Measurements from ENCODE around the gene NTM.
"Not testable (repeated sequence)": the region's sequence is repeated elsewhere in the genome, so short reads cannot be mapped to it uniquely, and the experiment has no call there.

Gene NTM

DNA sequence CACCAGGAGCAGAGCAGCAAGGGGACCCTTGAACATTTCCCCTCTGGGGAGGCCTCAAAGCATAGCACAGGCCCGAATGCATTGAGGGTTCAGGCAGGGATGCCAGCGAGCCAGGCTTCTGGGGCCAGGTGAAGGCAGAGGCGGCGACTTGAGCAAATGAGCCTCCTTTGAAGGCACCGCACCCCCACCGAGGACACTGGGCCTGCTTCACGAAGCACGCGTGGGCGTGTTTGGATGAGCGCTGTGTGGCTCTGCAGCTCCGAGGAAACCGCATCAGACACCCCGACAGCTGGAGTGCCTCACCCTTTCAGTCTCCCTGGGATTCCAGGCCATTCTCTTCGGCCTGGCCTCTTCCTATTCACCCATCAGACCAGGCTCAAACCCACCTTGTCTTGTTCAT, 301.8 kb downstream of the NTM start:
- H3K9me3 Mint-ChIP-seq, result no peaks in the 10 kb centered on the region
- no peaks in the 10 kb centered on the region for H3K4me1 Mint-ChIP-seq (ENCODE audit: low read depth)
- no peaks in the 10 kb centered on the region for H3K27me3 Mint-ChIP-seq
- no peaks in the 10 kb centered on the region for H3K36me3 Mint-ChIP-seq (ENCODE audit: low read depth)
- H3K4me3 Mint-ChIP-seq, result no peak overlapping the region
- H3K27ac Mint-ChIP-seq, result no peak overlapping the region

DNA sequence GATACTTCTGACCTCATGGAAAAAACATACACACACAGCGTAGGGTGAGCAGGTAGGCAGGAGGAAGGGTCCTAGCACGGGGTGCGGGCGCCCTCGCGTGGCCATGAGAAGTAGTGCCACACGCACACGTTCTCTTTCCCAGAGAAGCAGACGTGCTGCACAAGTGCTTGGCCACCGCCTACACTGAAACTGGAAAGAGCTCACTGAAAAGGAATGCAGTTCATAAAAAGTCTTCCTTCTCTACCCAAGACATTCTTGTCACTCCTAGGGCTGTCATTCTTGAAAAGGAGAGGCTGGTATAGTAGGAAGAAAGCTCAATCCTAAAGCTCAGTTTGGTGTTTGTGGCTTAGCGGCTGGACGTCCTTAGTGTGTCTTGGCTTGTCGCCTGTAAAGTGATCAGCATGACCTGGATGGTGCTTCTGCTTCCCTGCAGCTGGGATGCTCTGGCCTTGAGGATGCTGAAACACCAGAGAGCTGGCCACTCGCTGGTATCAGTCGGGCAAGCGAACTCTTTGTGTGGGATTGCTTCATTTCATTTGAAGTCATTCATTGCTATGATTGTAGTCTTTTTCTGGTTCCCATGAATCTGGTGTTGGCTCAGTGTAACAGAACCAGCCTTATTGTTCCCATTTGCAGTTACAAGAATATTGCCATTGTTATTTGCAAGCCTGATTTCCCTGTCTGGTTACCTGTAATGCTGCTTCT, 303.8 kb downstream of the NTM start:
- Mint-ChIP-seq H3K4me3 (no peak overlapping the region), H3K27me3 (no peaks in the 10 kb centered on the region), H3K9me3 (no peaks in the 10 kb centered on the region), H3K27ac (no peak overlapping the region), H3K36me3 (ENCODE audit: low read depth) (no peaks in the 10 kb centered on the region), H3K4me1 (ENCODE audit: low read depth) (no peaks in the 10 kb centered on the region)

DNA sequence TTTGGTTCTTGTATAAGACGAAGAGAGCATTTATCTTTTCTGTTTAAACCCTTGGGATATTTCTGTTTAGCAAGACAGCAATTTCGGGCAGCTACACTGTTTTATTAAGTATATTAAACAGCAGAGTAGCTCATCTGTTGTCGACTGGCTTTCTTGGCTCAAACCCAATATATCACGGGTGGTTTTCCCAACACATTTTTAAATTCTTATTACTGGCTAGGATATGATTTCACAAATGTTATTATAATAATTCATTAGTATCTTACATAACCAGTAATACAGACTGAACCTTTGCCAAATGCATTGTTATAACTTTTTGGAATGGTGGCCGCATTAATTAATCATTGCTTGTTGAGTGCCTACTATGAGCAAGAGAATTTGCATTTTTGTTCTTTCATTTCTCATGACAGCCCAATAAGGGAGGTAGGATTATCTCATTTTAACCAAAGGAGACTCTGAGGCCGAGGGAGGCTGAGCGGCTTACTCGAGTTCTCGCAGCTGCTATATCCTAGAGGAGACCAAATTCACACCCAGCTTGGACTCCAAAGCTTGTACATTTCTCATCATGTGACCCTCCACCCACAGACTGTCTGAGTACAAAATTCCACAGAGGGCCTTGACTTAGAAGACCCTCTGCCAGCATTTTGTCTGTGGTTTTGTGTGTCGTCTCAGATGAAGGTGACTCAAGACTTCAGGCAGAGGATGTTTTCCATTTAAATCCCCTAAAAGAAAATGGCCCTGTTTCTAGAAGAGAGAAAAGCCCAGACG, 304.9 kb downstream of the NTM start:
- Mint-ChIP-seq H3K9me3 (no peaks in the 10 kb centered on the region), H3K4me3 (no peak overlapping the region), H3K27ac (no peak overlapping the region), H3K36me3 (ENCODE audit: low read depth) (no peaks in the 10 kb centered on the region), H3K4me1 (ENCODE audit: low read depth) (no peaks in the 10 kb centered on the region), H3K27me3 (no peaks in the 10 kb centered on the region)

DNA sequence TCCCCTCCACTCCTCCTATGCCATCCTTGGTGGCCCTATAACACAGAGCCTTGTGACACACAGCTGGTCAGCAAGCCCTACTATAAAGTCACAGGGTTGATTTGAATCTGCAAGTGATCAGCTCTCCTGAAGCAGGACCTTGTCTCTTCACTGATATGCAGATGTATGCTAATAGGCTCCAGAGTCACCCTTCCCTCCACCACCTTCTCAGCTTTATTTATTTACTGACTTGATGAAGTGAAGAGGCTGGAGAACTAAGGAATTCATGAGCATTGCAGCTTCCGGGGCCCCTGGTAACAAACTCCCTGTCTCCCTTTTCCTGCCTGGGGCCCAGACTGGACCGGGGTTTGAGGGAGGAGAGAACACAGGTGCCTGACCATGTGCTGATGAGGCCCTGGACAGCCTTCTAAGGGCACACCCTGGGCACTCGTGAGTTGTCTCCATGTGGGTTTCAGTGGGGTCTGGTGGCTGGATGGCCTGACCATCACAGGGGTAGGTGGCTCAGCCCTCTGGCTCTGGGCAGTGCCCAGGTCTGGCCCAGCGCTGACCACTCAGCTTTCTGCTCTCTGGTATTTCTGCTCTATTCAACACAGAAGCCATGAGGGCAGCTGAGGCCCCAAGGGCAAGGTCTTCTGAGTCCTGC, 307.5 kb downstream of the NTM start:
- H3K4me3 Mint-ChIP-seq, result no peak overlapping the region
- H3K4me1 Mint-ChIP-seq (ENCODE audit: low read depth), result no peaks in the 10 kb centered on the region
- no peaks in the 10 kb centered on the region for H3K27me3 Mint-ChIP-seq
- no peaks in the 10 kb centered on the region for H3K9me3 Mint-ChIP-seq
- no peak overlapping the region for H3K27ac Mint-ChIP-seq
- no peaks in the 10 kb centered on the region for H3K36me3 Mint-ChIP-seq (ENCODE audit: low read depth)

DNA sequence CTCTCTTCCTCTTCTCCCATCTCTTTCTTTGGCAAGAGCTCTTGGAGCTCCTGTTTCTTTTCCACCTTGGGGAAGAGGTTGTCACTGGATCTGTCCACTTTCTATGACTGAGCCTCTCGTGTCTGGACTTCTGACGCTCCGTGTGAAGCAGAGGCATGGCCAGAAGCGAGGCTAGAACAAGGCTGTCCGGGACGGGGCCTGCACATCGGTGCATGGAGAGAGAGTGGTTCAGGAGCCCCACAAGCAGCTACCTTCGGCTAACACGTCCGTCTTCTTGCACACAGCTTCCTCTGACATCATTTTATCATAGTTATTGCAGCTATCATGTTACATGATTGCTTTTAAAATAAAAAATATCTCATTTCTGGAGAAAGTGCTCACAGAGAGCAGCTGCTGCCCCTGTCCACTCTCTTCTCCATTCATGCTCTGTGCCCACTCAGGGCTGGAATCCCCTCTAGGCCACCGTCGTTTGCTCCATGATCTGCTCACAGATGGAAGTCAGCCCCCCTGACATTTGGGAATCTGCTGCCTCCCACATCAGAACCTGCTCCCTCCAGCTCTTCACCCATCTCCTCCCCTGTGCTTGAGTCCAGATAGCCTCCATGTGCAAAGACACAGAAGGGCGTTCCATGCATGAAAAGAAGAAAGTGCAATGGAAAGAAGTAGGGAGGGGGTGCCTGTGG, 308.4 kb downstream of the NTM start:
- Mint-ChIP-seq H3K4me3 (no peak overlapping the region), H3K27me3 (no peaks in the 10 kb centered on the region), H3K36me3 (ENCODE audit: low read depth) (no peaks in the 10 kb centered on the region), H3K27ac (no peak overlapping the region), H3K4me1 (ENCODE audit: low read depth) (no peaks in the 10 kb centered on the region), H3K9me3 (no peaks in the 10 kb centered on the region)

DNA sequence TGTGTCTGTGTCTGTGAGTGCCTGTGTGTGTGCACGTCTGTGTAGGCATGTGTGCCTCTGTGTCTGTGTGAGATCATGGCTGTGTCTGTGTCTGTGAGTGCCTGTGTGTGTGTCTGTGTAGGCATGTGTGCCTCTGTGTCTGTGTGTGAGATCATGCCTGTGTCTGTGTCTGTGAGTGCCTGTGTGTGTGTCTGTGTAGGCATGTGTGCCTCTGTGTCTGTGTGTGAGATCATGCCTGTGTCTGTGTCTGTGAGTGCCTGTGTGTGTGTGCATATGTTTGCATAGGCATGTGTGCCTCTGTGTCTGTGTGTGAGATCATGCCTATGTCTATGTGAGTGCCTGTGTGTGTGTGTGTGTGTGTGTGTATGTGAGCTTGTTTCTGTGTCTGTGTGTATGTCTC, 310.0 kb downstream of the NTM start:
- H3K4me1 Mint-ChIP-seq (ENCODE audit: low read depth); H3K36me3 Mint-ChIP-seq (ENCODE audit: low read depth); H3K4me3 Mint-ChIP-seq; H3K27ac Mint-ChIP-seq; H3K27me3 Mint-ChIP-seq; H3K9me3 Mint-ChIP-seq: not testable (repeated sequence)

DNA sequence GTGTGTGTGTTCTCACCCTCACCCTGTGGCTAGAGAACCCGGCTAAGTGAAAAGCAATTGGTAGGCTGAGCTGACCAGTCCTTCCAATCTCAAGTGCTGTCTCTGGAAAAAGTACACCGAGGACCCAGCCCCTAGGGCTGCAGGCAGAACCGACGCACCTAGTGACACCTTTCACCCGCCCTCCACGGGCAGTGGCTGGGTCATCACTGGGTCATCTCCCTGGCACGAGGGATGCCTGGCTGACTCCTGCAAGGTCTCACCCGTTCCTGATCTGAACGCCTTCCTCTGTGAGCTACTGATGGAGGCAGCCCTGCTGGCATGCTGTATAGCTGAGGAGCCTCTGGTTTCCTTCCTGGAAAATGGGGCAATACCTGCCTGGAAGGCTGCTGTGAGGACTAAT, 311.5 kb downstream of the NTM start:
- H3K4me1 Mint-ChIP-seq (ENCODE audit: low read depth), result no peaks in the 10 kb centered on the region
- H3K27me3 Mint-ChIP-seq, result peaks cover 4% of the 10 kb centered on the region
- H3K27ac Mint-ChIP-seq, result no peak overlapping the region
- H3K36me3 Mint-ChIP-seq (ENCODE audit: low read depth), result no peaks in the 10 kb centered on the region
- H3K4me3 Mint-ChIP-seq, result no peak overlapping the region
- no peaks in the 10 kb centered on the region for H3K9me3 Mint-ChIP-seq

DNA sequence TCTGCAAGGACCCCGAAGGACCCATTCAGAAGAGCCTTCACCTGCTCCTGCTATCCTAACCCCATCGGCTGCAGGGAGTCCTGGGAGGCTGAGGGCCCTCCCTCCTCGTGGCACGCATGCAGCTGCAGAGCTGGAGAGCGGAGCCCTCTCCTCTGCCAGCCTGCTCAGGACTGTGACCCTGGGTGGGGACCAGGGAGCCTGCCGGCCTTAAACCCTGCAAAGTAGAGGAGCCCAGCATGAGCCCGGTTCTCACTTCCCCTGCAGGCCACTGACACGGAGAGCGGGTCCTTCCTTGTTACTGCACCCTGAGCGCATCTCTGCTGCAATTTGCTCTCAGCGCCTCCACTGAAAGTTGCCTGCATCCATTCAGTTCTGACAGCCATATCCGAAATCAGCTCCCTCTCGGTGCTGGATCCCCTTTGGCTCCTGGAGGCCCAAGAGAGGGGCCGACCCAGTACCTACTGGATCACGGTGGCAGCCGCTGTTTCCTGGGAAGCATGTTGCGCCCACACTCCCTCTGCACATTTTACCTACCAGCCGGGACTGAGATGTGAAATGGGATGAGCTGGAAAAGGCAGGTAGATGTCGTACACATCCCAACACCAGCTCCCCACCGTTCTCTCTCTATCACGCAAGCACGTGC, 312.1 kb downstream of the NTM start:
- Mint-ChIP-seq H3K36me3 (ENCODE audit: low read depth) (no peaks in the 10 kb centered on the region), H3K4me3 (no peak overlapping the region), H3K9me3 (no peaks in the 10 kb centered on the region), H3K27me3 (peaks cover 4% of the 10 kb centered on the region), H3K4me1 (ENCODE audit: low read depth) (no peaks in the 10 kb centered on the region), H3K27ac (no peak overlapping the region)

DNA sequence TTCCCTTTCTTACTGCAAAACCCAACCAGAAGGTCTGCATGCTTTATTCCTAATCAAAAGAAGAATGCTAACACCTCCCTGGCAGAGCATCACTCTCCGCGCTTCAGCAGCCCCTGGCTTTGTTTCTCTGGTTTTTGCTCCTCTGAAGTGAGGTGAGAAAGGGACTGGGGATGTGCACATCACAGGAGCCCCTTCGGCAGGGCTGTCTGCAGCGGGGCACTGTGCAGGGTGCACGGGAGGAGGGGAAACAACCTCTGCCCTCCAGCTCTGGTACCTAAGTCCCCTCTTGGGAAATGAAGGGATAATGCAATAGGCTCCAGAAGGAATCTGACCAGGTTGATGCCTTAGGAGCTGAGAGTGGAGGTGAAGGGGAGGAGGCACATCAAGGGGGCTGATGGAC, 312.7 kb downstream of the NTM start:
- no peaks in the 10 kb centered on the region for H3K4me1 Mint-ChIP-seq (ENCODE audit: low read depth)
- H3K36me3 Mint-ChIP-seq (ENCODE audit: low read depth), result no peaks in the 10 kb centered on the region
- no peak overlapping the region for H3K27ac Mint-ChIP-seq
- no peaks in the 10 kb centered on the region for H3K9me3 Mint-ChIP-seq
- H3K4me3 Mint-ChIP-seq, result no peak overlapping the region
- H3K27me3 Mint-ChIP-seq, result peaks cover 4% of the 10 kb centered on the region

DNA sequence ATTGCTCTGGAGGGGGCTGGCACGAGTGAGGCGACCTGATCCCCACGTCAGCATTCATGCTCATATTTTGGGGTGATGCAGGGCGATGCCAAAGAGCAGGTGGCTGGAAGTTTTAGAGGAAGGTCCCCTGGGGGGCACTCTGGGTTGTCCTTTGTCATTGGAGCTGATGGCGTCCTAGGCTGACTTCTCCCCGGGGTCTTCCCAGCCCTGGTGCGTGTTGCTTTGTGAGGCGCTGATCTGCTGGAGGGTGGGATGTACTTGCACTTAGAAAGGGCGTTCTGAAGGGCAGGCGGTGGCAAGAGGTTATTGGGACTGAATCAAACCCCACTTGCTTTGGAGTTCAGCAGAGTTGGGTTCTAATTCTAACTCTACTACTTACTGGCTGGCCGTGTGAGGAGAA, 313.3 kb downstream of the NTM start:
- Mint-ChIP-seq H3K27ac (no peak overlapping the region), H3K9me3 (no peaks in the 10 kb centered on the region), H3K36me3 (ENCODE audit: low read depth) (no peaks in the 10 kb centered on the region), H3K27me3 (peaks cover 4% of the 10 kb centered on the region), H3K4me1 (ENCODE audit: low read depth) (no peaks in the 10 kb centered on the region), H3K4me3 (no peak overlapping the region)

DNA sequence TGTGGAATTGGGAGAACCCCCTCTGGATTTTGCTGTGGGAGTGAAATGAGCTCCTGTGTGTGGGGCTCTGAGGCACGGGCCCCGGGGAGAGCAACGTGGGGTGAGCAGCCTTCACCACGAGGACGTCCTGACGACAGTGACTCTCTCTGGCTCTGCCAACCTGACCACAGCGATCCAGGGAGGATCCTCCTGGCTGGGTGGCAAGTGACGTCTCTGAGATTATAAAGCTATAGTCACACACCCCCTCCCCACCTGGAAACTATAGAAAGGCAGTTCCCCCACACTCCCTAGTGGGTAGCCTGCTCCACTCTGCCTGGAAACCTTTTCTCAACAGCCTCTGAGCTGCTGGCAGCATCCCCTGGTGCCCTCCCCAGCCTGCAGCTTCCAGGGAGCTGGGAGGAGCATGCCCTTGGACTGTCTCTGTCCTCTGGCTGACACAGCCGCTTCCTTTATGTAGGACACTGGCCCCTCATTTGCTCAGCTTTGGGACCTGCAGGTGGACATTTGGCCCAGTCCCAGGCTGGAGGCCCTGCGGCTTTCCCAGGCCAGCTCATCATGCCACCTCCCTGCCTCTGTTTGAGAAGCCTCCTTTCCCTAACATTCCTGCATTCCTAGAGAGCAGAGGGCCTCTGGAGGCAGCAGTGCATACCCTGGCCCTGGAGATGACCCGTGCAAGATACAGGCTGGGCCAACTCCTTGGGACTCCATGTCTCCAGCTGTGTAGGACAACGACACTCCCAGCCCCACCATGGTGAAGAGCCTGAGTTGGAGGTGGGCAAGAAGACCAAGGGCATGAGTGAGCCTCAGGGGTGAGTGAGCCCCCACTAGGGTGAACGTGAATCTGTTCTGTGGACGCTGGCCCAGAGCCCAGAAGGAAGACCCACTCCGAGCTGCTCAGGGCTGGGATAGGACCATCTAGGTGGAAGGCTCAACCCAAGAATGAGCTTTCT, 314.0 kb downstream of the NTM start:
- Mint-ChIP-seq H3K9me3 (no peaks in the 10 kb centered on the region), H3K27ac (no peak overlapping the region), H3K4me3 (no peak overlapping the region), H3K4me1 (ENCODE audit: low read depth) (no peaks in the 10 kb centered on the region), H3K36me3 (ENCODE audit: low read depth) (no peaks in the 10 kb centered on the region), H3K27me3 (peaks cover 4% of the 10 kb centered on the region)

DNA sequence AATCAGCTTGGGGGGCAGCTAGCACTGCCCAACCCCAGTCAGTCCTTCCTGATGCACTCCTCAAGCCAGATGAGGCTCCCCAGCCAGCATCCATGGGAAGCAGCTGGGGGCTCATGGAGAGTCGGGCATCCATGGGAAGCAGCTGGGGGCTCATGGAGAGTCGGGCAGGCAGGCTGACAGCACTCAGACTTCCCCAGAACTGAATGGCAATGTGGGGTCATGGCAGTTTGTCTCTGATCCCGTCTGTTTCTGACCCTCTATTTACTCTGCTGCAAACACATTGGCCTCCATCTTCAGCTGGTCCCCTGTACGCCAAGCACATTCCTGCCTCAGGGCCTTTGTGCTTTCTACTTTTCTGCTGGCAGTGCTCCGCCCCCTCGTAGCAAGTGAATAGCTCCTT, 314.8 kb downstream of the NTM start:
- H3K9me3 Mint-ChIP-seq, result no peaks in the 10 kb centered on the region
- no peak overlapping the region for H3K4me3 Mint-ChIP-seq
- H3K27ac Mint-ChIP-seq, result no peak overlapping the region
- no peaks in the 10 kb centered on the region for H3K36me3 Mint-ChIP-seq (ENCODE audit: low read depth)
- no peaks in the 10 kb centered on the region for H3K4me1 Mint-ChIP-seq (ENCODE audit: low read depth)
- peaks cover 4% of the 10 kb centered on the region for H3K27me3 Mint-ChIP-seq

DNA sequence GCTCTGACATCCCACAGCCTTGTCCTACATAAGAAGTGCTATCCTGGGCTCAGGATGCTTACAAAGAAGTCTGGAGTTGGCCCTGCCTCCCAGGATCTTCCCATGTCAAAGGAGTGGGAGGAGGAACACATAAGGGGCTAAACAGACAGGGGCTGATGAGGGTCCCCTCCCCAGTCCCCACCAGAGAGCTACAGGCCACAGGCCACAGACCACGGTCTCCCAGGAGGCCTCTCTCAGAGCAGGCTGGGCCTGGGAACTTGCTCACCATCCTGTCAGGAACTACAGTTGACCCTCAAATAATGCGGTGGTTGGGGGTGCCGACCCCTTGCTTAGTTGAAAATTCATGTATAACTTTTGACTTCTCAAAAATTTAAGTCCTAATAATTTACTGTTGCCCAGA, 315.5 kb downstream of the NTM start:
- Mint-ChIP-seq H3K9me3 (no peaks in the 10 kb centered on the region), H3K27ac (no peak overlapping the region), H3K4me3 (no peak overlapping the region), H3K27me3 (peaks cover 8% of the 10 kb centered on the region), H3K4me1 (ENCODE audit: low read depth) (no peaks in the 10 kb centered on the region), H3K36me3 (ENCODE audit: low read depth) (no peaks in the 10 kb centered on the region)

DNA sequence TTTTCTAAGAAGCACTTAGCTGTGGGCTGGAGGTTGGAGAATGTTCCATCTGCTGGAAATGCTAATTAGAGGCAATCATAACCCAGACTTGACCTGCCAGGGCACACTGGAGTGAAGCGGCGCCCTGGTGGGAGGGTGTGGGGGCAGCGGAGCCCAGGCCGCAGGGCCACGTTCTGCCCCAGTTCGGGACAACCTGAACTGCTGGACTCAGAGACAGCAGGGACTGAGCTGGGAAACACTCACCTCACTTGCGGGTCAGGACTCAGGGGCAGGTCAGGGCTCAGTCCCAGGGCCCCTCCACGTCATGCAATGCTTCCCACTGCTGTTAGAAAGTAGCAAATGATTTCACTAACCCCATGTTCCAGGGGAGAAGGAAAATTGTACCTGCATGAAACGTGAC, 316.4 kb downstream of the NTM start:
- Mint-ChIP-seq H3K27me3 (peaks cover 10% of the 10 kb centered on the region), H3K9me3 (no peaks in the 10 kb centered on the region), H3K36me3 (ENCODE audit: low read depth) (no peaks in the 10 kb centered on the region), H3K27ac (no peak overlapping the region), H3K4me3 (no peak overlapping the region), H3K4me1 (ENCODE audit: low read depth) (no peaks in the 10 kb centered on the region)
